GM12878 (cell line): ENCODE data around the gene RGS19. TPM values are rescaled to one million over a fixed set of nuclear protein-coding genes. Genes with fewer than 3 reads are reported as not detected.

Source experiments
- ATF2 ChIP-seq: IDR thresholded peaks from 2 replicates; pipeline ENCODE4 v1.6.1; 2012; ENCODE audit warnings: low read length, inconsistent platforms
- CBFB ChIP-seq: IDR thresholded peaks from 2 replicates; pipeline ENCODE4 v1.6.1; 2016; ENCODE audit warnings: antibody characterized with exemption, low read depth
- CUX1 ChIP-seq: IDR thresholded peaks from 2 replicates; pipeline ENCODE4 v1.6.1; 2012; ENCODE audit warnings: improper control_type of control experiment, low read depth, low read length; ENCODE audit not compliant: insufficient replicate concordance
- EED ChIP-seq: sonication (generic); IDR thresholded peaks from 2 replicates; pipeline ENCODE4 v1.6.1; 2016; ENCODE audit warnings: antibody characterized with exemption, low read depth
- HDGF ChIP-seq: fragments of 450-650 bp; IDR thresholded peaks from 2 replicates; pipeline ENCODE4 v1.6.1; 2016; ENCODE audit warnings: antibody characterized with exemption
- MEF2A ChIP-seq: IDR thresholded peaks from 2 replicates; pipeline ENCODE4 v1.6.1; 2011; ENCODE audit warnings: low read depth, mild to moderate bottlenecking, low read length, moderate library complexity; ENCODE audit not compliant: insufficient read depth
- MXI1 ChIP-seq: fragments of 150-350 bp; IDR thresholded peaks from 2 replicates; pipeline ENCODE4 v1.6.1; 2011; ENCODE audit warnings: low read depth, mild to moderate bottlenecking, inconsistent platforms, low read length, improper control_type of control experiment
- MYB ChIP-seq: fragments of 150-350 bp; IDR thresholded peaks from 2 replicates; pipeline ENCODE4 v1.6.1; 2014; ENCODE audit warnings: mild to moderate bottlenecking, low read depth, low read length, borderline replicate concordance
- NFXL1 ChIP-seq: fragments of 450-650 bp; IDR thresholded peaks from 2 replicates; pipeline ENCODE4 v1.6.1; 2017; ENCODE audit warnings: antibody characterized with exemption, mild to moderate bottlenecking, borderline replicate concordance
- NFYA ChIP-seq: IDR thresholded peaks from 2 replicates; pipeline ENCODE4 v1.6.1; 2011; ENCODE audit warnings: low read depth, mild to moderate bottlenecking, low read length, improper control_type of control experiment, borderline replicate concordance
- NRF1 ChIP-seq: conservative IDR thresholded peaks from 2 replicates; pipeline ENCODE4 v1.6.1; 2011; ENCODE audit warnings: mild to moderate bottlenecking, low read depth, low read length, improper control_type of control experiment
- PAX5 ChIP-seq: IDR thresholded peaks from 2 replicates; pipeline ENCODE4 v1.6.1; 2011; ENCODE audit warnings: low read depth, low read length, borderline replicate concordance
- RELA ChIP-seq: fragments of 450-650 bp; IDR thresholded peaks from 2 replicates; pipeline ENCODE4 v1.8.0; 2014; ENCODE audit warnings: borderline replicate concordance; ENCODE audit not compliant: partially characterized antibody
- RFX5 ChIP-seq: IDR thresholded peaks from 2 replicates; pipeline ENCODE4 v1.6.1; 2011; ENCODE audit warnings: low read depth, low read length, improper control_type of control experiment
- ZNF207 ChIP-seq: fragments of 450-650 bp; IDR thresholded peaks from 2 replicates; pipeline ENCODE4 v1.6.1; 2014; ENCODE audit warnings: antibody characterized with exemption, mild to moderate bottlenecking, borderline replicate concordance
- ZNF217 ChIP-seq: fragments of 450-650 bp; IDR thresholded peaks from 2 replicates; pipeline ENCODE4 v1.6.1; 2017; ENCODE audit warnings: antibody characterized with exemption, mild to moderate bottlenecking
- polyA plus RNA-seq, 11 experiments: library from polyadenylated mRNA; depleted of rRNA in 4 of 11; unstranded in 6 of 11; stranded (reverse) in 5 of 11; fragments of >200 nt; fragmentation: Nextera tagmentation in 4 of 11; fragmentation: Illumina TruSeq in 1 of 11; extraction: Ambion mirVana in 4 of 11; extraction: Trizol in 1 of 11; gene quantifications; 1 replicate in 1 of 11; 2 replicates in 10 of 11; pipeline versions ENCODE4 v1.2.1 to v1.2.3, GENCODE V29; 2011 to 2016; ENCODE audit warnings: inconsistent platforms in 2 of 11, missing spikeins in 2 of 11, low read depth in 1 of 11
- total RNA-seq, 4 experiments: library from RNA; depleted of rRNA in 3 of 4; stranded (reverse); fragments of >200 nt in 3 of 4; fragmentation: Illumina TruSeq in 1 of 4; extraction: Trizol in 1 of 4; gene quantifications; 2 replicates each; pipeline versions ENCODE4 v1.2.1 to v1.2.3, GENCODE V29; 2013 to 2021
- TF ChIP-seq, protein P1 (sequence below): fragments of 450-650 bp; IDR thresholded peaks from 2 replicates; pipeline ENCODE4 v1.6.1; 2017; ENCODE audit warnings: mild to moderate bottlenecking, moderate library complexity

Gene RGS19
- total and polyA plus RNA-seq, 10 of the 15 experiments (the other 5 are each of a cell fraction or from before 2014, with no cell fraction given) = 0.82 to 62.4 (median 39.8) TPM

- TF ChIP-seq MEF2A (no peak), MYB (no peak), EED (0 out of 2 replicates have a peak, but pooled peaks have one; percentile 28), PAX5 (no peak), CBFB (no peak), ZNF217 (no peak), NRF1 (no peak), HDGF (0 out of 2 replicates have a peak, but pooled peaks have one; percentile 44), MXI1 (no peak), ATF2 (no peak), NFYA (no peak), NFXL1 (0 out of 2 replicates have a peak, but pooled peaks have one; percentile 29), RFX5 (no peak), RELA (no peak), CUX1 (no peak), ZNF207 (no peak)
- TF ChIP-seq, protein P1, sequence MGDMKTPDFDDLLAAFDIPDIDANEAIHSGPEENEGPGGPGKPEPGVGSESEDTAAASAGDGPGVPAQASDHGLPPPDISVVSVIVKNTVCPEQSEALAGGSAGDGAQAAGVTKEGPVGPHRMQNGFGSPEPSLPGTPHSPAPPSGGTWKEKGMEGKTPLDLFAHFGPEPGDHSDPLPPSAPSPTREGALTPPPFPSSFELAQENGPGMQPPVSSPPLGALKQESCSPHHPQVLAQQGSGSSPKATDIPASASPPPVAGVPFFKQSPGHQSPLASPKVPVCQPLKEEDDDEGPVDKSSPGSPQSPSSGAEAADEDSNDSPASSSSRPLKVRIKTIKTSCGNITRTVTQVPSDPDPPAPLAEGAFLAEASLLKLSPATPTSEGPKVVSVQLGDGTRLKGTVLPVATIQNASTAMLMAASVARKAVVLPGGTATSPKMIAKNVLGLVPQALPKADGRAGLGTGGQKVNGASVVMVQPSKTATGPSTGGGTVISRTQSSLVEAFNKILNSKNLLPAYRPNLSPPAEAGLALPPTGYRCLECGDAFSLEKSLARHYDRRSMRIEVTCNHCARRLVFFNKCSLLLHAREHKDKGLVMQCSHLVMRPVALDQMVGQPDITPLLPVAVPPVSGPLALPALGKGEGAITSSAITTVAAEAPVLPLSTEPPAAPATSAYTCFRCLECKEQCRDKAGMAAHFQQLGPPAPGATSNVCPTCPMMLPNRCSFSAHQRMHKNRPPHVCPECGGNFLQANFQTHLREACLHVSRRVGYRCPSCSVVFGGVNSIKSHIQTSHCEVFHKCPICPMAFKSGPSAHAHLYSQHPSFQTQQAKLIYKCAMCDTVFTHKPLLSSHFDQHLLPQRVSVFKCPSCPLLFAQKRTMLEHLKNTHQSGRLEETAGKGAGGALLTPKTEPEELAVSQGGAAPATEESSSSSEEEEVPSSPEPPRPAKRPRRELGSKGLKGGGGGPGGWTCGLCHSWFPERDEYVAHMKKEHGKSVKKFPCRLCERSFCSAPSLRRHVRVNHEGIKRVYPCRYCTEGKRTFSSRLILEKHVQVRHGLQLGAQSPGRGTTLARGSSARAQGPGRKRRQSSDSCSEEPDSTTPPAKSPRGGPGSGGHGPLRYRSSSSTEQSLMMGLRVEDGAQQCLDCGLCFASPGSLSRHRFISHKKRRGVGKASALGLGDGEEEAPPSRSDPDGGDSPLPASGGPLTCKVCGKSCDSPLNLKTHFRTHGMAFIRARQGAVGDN = no peak
Observed at GRCh38 chr20:64119681-64120341, 40.5 kb upstream of the RGS19 start (continued).
